Kasumi-1 (cell line): ENCODE measurements around the gene CGB1.
A peak's percentile ranks its signal among the peaks of the same experiment; 100 is the strongest.
"Not testable (repeated sequence)": the region's sequence is repeated elsewhere in the genome, so short reads cannot be mapped to it uniquely, and the experiment has no call there.

ENCODE experiments used
- DNase-seq, 2 experiments: peaks; one replicate each; lab custom pipeline; 2025; lab: John Stamatoyannopoulos, UW

The CGB1 gene

GRCh38 chr19:49057636-49058234, 21.0 kb upstream of the CGB1 start, which contains the start of gene CGB7:
CGB7 (minus strand) TSS chr19:49057749; CDS start chr19:49055375, 2,374 bp downstream.
- no peak for DNase-seq

- not testable (repeated sequence) for DNase-seq
Observed at GRCh38 chr19:49056902-49057596, 20.4 kb upstream of the CGB1 start.

GRCh38 chr19:49056101-49056901, 19.6 kb upstream of the CGB1 start:
- peak; percentile 12 to 26 for DNase-seq

- DNase-seq, result not testable (repeated sequence)
Observed at GRCh38 chr19:49050376-49051033, 13.8 kb upstream of the CGB1 start.

- DNase-seq, result not testable (repeated sequence)
Observed at GRCh38 chr19:49049834-49050233, 13.1 kb upstream of the CGB1 start.

- DNase-seq, result not testable (repeated sequence)
Observed at GRCh38 chr19:49049011-49049410, 12.3 kb upstream of the CGB1 start, which contains the start of gene CGB8. CGB8 (minus strand) TSS chr19:49049111; CDS start chr19:49048739, 372 bp downstream.

GRCh38 chr19:49043548-49043947, 6.9 kb upstream of the CGB1 start, which contains the start of gene CGB5:
CGB5 (plus strand) TSS chr19:49043848; CDS start chr19:49044210, 362 bp downstream.
- not testable (repeated sequence) for DNase-seq

GRCh38 chr19:49042666-49043065, 6.0 kb upstream of the CGB1 start:
- DNase-seq, result not testable (repeated sequence)

GRCh38 chr19:49042177-49042576, 5.5 kb upstream of the CGB1 start:
- no peak for DNase-seq

GRCh38 chr19:49039736-49040135, 3.0 kb upstream of the CGB1 start:
- not testable (repeated sequence) for DNase-seq

GRCh38 chr19:49038557-49039276, 2.0 kb upstream of the CGB1 start:
- not testable (repeated sequence) for DNase-seq

- DNase-seq, result not testable (repeated sequence)
Observed at GRCh38 chr19:49038111-49038510, 1.4 kb upstream of the CGB1 start.

GRCh38 chr19:49031642-49032301, 4.9 kb downstream of the CGB1 start, which contains the start of gene CGB2:
CGB2 (plus strand) TSS chr19:49031890; CDS start chr19:49032096, 206 bp downstream.
- not testable (repeated sequence) for DNase-seq

- DNase-seq, result not testable (repeated sequence)
Observed at GRCh38 chr19:49030323-49030722, 6.4 kb downstream of the CGB1 start.

GRCh38 chr19:49029749-49030148, 6.9 kb downstream of the CGB1 start:
- DNase-seq, result not testable (repeated sequence)

- not testable (repeated sequence) for DNase-seq
Observed at GRCh38 chr19:49028686-49029085, 8.0 kb downstream of the CGB1 start.

GRCh38 chr19:49025599-49025998, 11.1 kb downstream of the CGB1 start:
- DNase-seq, result not testable (repeated sequence)

- DNase-seq, result not testable (repeated sequence)
Observed at GRCh38 chr19:49025088-49025487, 11.6 kb downstream of the CGB1 start.

- not testable (repeated sequence) for DNase-seq
Observed at GRCh38 chr19:49024233-49024632, 12.5 kb downstream of the CGB1 start, which contains the start of gene CGB3. CGB3 (minus strand) TSS chr19:49024333; CDS start chr19:49023971, 362 bp downstream.

- no peak for DNase-seq
Observed at GRCh38 chr19:49022116-49022515, 14.6 kb downstream of the CGB1 start.
